Gastrocnemius medialis (tissue), 4 donors: Measurements from ENCODE around the gene KLC3. TPM values are rescaled to one million over a fixed set of nuclear protein-coding genes. Genes with fewer than 3 reads are reported as not detected.

Source experiments
- ATAC-seq, 2 donors: fragments of 150-250 bp; one replicate each; pipeline ENCODE4 v1.9.1; 2016
- DNase-seq, 2 donors: peaks; one replicate each; pipeline ENCODE4 v3.0.0-alpha.2; 2019
- H3K27ac ChIP-seq, 4 donors: fragments of 200-600 bp; sonication (generic); 1 replicate in 1 of 4; 2 replicates in 3 of 4; pipeline ENCODE4 v1.5.1; 2016 to 2018; ENCODE audit warnings: mild to moderate bottlenecking in 2 of 4, moderate library complexity in 1 of 4
- H3K27me3 ChIP-seq, 3 donors: fragments of 200-600 bp; sonication (generic) in 2 of 3; 1 replicate in 1 of 3; 2 replicates in 2 of 3; pipeline versions ENCODE4 v1.5.1 to v1.6.0; 2016 to 2019; ENCODE audit warnings: mild to moderate bottlenecking in 1 of 3, moderate library complexity in 1 of 3
- H3K36me3 ChIP-seq, 2 donors: fragments of 200-600 bp; sonication (generic) in 1 of 2; one replicate each; pipeline ENCODE4 v1.5.1; 2017 to 2018
- H3K4me1 ChIP-seq, 2 donors: fragments of 200-600 bp; sonication (generic) in 1 of 2; one replicate each; pipeline ENCODE4 v1.5.1; 2016 to 2017; ENCODE audit warnings: mild to moderate bottlenecking in 2 of 2
- H3K4me3 ChIP-seq, 4 donors: fragments of 200-600 bp; sonication (generic) in 3 of 4; 1 replicate in 1 of 4; 2 replicates in 3 of 4; pipeline ENCODE4 v1.5.1; 2016 to 2019; ENCODE audit warnings: mild to moderate bottlenecking in 2 of 4
- H3K9me3 ChIP-seq, 3 donors: fragments of 200-600 bp; sonication (generic) in 2 of 3; 1 replicate in 1 of 3; 2 replicates in 2 of 3; pipeline ENCODE4 v1.5.1; 2016 to 2019
- CTCF ChIP-seq, 5 experiments: fragments of 450-650 bp in 3 of 5; fragments of 200-600 bp in 2 of 5; sonication (generic) in 2 of 5; IDR thresholded peaks in 4 of 5; conservative IDR thresholded peaks in 1 of 5; 1 replicate in 4 of 5; 2 replicates in 1 of 5; pipeline ENCODE4 v1.5.1; 2016 to 2019; ENCODE audit warnings: antibody characterized with exemption in 5 of 5, mild to moderate bottlenecking in 3 of 5, moderate library complexity in 3 of 5
- POLR2A ChIP-seq, 2 donors: fragments of 450-650 bp; IDR thresholded peaks; one replicate each; pipeline ENCODE4 v1.6.1; 2017; ENCODE audit warnings: antibody characterized with exemption in 2 of 2, mild to moderate bottlenecking in 2 of 2, moderate library complexity in 2 of 2
- in situ Hi-C, 4 donors: fragments of 200-750 bp; cut with MboI; loops; one replicate each; pipeline versions ENCODE4 v1.15.0 to v1.8.0; 2017; ENCODE audit warnings: low sequenced_read_pairs in 4 of 4
- intact Hi-C: fragments of 100-400 bp; cut with DNase I; formaldehyde crosslinking; loops from one replicate; pipeline ENCODE4 v1.15.1; 2023; ENCODE audit warnings: low total_unique reads
- total RNA-seq, 4 donors: library from RNA; depleted of rRNA; stranded (reverse); fragments of >200 nt; gene quantifications; one replicate each; pipeline versions ENCODE4 v1.1.0 to v1.2.3, GENCODE V29; 2016

KLC3 gene
- total RNA-seq, 4 donors from 2014 or later, result 2.7 TPM; not detected in 3

DNA sequence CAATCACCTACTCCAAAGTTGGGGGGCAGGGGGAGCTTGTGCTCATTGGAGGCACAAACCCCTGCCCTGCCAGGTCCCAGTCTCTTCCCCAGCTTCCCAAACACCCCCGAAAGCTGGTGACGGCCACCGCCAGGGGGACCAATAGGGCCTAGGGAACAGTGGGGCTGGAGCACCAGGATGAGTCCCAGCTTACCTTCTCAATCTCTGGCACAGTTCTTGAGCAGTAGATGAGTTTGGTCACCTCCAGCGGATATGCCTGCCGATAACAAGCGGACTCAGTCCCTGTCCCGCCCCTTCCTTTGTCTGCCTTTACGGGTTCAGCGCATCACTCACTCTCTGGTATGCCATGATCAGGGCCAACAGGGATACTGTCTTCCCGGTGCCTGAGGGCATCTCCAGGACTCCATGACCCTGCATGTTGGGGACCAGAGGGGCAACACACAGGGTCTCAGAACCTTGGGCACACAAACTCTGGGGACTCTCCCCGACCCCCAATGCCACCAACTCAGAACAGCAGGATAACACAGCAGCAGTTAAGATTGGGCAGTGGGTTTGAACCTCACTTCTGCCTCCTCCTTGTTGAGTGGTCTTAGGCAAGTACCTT, 28.3 kb downstream of the KLC3 start:
- no peak overlapping the region for H3K4me3 ChIP-seq
- H3K4me1 ChIP-seq, result peaks cover 0 to 15% of the 10 kb centered on the region in 2 donors
- no peak for TF ChIP-seq POLR2A (IDR thresholded peaks at IDR 0.05)
- TF ChIP-seq CTCF (IDR thresholded peaks at IDR 0.05 in 4 of 5, conservative IDR thresholded peaks at IDR 0.05 in 1 of 5), result no peak
- H3K27ac ChIP-seq, result no peak overlapping the region
- in situ Hi-C loops (no loop called here), intact Hi-C loops (no loop called here)
- peaks cover 0 to 10% of the 10 kb centered on the region in 2 donors for H3K36me3 ChIP-seq
- ATAC-seq (no peak), DNase-seq (no peak)
- no peaks in the 10 kb centered on the region for H3K9me3 ChIP-seq
- no peaks in the 10 kb centered on the region for H3K27me3 ChIP-seq

GRCh38 chr19:45370410-45371204, 30.1 kb downstream of the KLC3 start, which contains the start of gene ERCC2:
TSS of gene ERCC2 (minus strand) at chr19:45370573. CDS start at chr19:45370540, 33 bp downstream.
- intact Hi-C loops, result loop anchor here (2.0 kb wide), 1 partner anchor 34 kb away; the partner anchor contains the start of gene PPP1R13L
- Histone ChIP-seq H3K36me3 (no peaks in the 10 kb centered on the region), H3K4me3 (peak within 1 kb of the TSS; percentile 74 to 98 (median 94)), H3K4me1 (peaks cover 0 to 15% of the 10 kb centered on the region in 2 donors), H3K27ac (peak within 1 kb of the TSS; percentile 76 to 87 (median 81)), H3K9me3 (no peaks in the 10 kb centered on the region), H3K27me3 (no peaks in the 10 kb centered on the region)
- DNase-seq (peak; percentile 98 to 99), ATAC-seq (peak; percentile 100)
- in situ Hi-C loops, result no loop called here
- TF ChIP-seq CTCF (IDR thresholded peaks at IDR 0.05 in 4 of 5, conservative IDR thresholded peaks at IDR 0.05 in 1 of 5), result no peak
- no peak for TF ChIP-seq POLR2A (IDR thresholded peaks at IDR 0.05)

- DNase-seq (peak in 1 of 2 donors; percentile 46), ATAC-seq (peak; percentile 36 to 70)
- in situ Hi-C loops (no loop called here), intact Hi-C loops (no loop called here)
- H3K27me3 ChIP-seq, result no peaks in the 10 kb centered on the region
- H3K27ac ChIP-seq, result peak overlapping the region in 1 of 4 donors; percentile 58
- TF ChIP-seq POLR2A (IDR thresholded peaks at IDR 0.05), result no peak
- H3K4me1 ChIP-seq, result no peaks in the 10 kb centered on the region
- H3K4me3 ChIP-seq, result no peak overlapping the region
- no peaks in the 10 kb centered on the region for H3K9me3 ChIP-seq
- no peaks in the 10 kb centered on the region for H3K36me3 ChIP-seq
These were observed 35.6 kb downstream of the KLC3 start for GRCh38 chr19:45376045-45376724.

- Histone ChIP-seq H3K27me3 (peaks cover 6 to 7% (median 7%) of the 10 kb centered on the region in 3 donors), H3K27ac (no peak overlapping the region), H3K9me3 (no peaks in the 10 kb centered on the region), H3K4me3 (no peak overlapping the region), H3K4me1 (no peaks in the 10 kb centered on the region), H3K36me3 (no peaks in the 10 kb centered on the region)
- no peak for ATAC-seq
- DNase-seq, result no peak
- no peak for TF ChIP-seq POLR2A (IDR thresholded peaks at IDR 0.05)
- no peak for TF ChIP-seq CTCF (IDR thresholded peaks at IDR 0.05 in 4 of 5, conservative IDR thresholded peaks at IDR 0.05 in 1 of 5)
- in situ Hi-C loops, result no loop called here
- intact Hi-C loops, result no loop called here
These were observed 39.6 kb downstream of the KLC3 start for GRCh38 chr19:45380107-45380506.

DNA sequence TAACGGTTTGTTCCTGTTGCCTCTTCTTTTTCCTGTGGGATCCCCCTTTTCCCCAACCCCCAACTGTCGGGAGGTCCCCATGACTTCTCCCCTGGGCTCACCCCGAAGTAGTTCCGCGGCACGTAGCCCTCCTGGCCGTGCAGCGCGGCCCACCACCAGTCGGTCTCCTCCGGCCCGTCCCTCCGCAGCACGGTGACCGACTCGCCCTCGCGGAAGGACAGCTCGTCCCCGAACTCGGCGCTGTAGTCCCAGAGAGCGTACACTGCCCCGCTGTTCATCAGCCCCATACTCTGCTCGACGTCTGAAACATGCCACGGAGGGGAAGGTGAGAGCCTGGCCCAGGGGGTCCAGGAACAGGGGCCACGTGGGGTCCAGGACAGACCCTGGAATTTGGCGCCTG, 41.9 kb downstream of the KLC3 start:
- H3K4me3 ChIP-seq, result no peak overlapping the region
- in situ Hi-C loops (no loop called here), intact Hi-C loops (no loop called here)
- H3K27ac ChIP-seq, result no peak overlapping the region
- no peaks in the 10 kb centered on the region for H3K4me1 ChIP-seq
- no peak for DNase-seq
- ATAC-seq, result no peak
- no peak for TF ChIP-seq CTCF (IDR thresholded peaks at IDR 0.05 in 4 of 5, conservative IDR thresholded peaks at IDR 0.05 in 1 of 5)
- TF ChIP-seq POLR2A (IDR thresholded peaks at IDR 0.05), result no peak
- H3K27me3 ChIP-seq, result peaks cover 28 to 29% (median 29%) of the 10 kb centered on the region in 3 donors
- no peaks in the 10 kb centered on the region for H3K9me3 ChIP-seq
- H3K36me3 ChIP-seq, result no peaks in the 10 kb centered on the region
